ENCODE measurements around the gene GADD45A.
"Not testable (repeated sequence)": the region's sequence is repeated elsewhere in the genome, so short reads cannot be mapped to it uniquely, and the experiment has no call there.

The GADD45A gene

GRCh38 chr1:67685067-67685557, at the start of gene GADD45A:
Gene GADD45A, plus strand, starts transcription at chr1:67685201. Its CDS starts 294 bp downstream, at chr1:67685495.
- peak; percentile 91 for FAIRE-seq

DNA sequence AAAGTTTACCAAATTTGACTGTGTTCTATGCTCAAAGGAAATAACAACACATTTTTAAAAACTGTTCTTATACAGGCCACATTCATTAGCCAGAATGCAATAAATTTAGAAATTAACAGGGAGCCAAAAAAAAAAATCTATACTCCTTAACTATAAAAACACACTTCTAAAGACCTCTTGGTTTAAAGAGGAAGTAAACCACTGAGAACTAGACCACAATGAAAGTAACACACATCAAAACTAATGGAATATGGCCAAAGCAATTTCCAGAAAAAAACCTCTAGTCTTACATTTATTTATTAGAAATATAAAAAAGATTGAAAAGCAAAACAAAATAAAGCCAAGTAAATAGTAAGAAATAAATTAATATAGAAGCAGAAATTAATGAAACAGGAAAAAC, 48.9 kb upstream of the GADD45A start:
- no peak for FAIRE-seq

GRCh38 chr1:67639361-67639760, 45.6 kb upstream of the GADD45A start:
- no peak for FAIRE-seq

DNA sequence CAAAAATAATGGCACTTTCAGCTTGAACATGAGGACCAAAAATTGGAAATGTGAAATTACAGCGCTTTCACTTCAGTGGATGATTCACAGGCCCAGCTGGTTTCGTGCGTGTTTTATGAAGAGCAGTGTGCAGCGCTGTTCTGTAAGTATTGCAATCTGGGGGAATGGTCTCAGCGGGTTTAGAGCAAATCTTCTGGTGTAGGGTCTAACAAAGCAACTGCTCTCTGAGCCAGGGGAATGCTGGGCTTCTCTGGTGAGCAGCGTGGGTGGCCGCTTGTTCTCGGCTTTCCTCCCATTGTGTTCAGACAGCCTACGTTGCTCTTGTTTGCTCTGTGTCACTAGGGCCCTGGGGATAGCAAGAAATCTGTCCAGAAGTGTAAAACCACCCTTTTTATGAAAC, 42.4 kb upstream of the GADD45A start:
- no peak for FAIRE-seq

GRCh38 chr1:67644566-67644965, 40.4 kb upstream of the GADD45A start:
- no peak for FAIRE-seq

- no peak for FAIRE-seq
These were observed 39.4 kb upstream of the GADD45A start for GRCh38 chr1:67645495-67646144.

GRCh38 chr1:67646145-67647035, 38.6 kb upstream of the GADD45A start:
- FAIRE-seq: no peak

DNA sequence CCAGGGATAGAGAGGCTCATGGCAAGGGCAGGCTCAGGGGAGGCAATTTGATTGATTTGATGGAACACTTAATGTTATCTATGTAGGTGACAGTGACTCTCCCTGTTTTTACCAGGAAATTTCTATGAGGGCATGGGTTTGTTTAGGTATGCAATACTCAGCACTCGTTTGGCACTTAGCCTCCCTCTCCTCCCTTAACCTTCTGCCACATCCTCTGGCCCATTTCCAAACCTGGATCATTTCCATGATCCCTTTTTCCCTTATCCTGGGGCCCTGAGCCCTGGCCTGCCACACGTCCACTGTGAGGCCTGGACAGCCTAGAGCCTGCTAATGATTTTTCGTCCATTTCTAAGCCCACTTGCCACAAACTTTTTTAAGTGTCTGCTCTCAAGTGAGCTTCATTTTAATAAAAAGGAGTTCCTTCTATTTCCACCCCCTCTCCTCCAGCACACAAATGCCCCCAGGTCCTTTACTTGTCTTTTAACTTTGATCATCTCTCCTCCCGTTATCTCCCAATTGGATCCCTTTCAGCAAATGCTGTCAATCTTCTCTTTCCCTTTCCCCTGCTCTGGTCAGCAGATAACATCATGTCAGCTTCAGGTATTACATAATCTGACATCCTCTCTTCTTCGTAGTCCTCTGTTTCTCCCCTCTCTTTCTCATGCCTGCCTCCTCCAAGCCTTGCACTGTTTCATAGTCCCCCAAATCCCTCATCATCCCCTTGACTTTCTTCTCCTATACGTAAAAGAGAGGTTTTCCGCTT, 37.8 kb upstream of the GADD45A start:
- no peak for FAIRE-seq

GRCh38 chr1:67647814-67648358, 37.1 kb upstream of the GADD45A start:
- FAIRE-seq: no peak

- no peak for FAIRE-seq
These were observed 36.2 kb upstream of the GADD45A start for GRCh38 chr1:67648582-67649326.

GRCh38 chr1:67650061-67650460, 34.9 kb upstream of the GADD45A start:
- no peak for FAIRE-seq

DNA sequence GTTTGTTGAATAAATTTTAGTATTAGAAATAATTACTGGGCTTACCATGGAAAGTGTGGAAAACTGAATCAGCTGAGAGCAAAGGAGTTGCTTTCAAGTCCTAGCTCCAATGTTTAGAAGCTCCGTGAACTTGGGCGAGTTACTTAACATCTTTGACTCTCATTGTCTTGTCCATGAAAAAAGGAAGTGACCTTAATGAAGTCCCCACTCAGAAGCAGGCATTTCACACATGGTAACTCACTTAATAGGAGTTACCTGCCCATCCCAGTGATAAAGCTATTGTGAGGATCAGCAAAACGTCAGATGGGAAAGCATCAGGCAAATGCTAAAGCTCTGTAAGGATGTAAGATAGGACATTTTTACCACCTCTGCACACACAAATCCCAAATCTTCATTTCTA, 34.0 kb upstream of the GADD45A start:
- no peak for FAIRE-seq

DNA sequence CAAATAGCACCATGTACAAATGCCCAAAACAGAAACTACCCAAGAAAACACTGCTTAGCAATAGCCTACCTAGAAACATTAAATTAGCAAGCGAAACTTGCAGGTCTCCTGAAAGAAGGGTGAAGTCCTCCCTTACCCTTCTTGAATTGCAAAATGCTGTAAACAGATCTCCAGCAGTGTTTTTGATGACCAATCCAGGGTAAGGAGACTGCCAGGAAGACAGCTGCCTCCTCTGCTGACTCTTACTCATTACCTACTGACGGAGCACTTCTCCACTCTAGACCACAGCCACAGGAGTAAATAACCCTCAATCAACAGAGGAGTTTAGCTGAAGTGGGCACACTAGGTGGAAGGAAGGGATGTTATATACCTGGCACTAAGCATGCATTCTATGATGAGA, 32.2 kb upstream of the GADD45A start:
- FAIRE-seq: no peak

- FAIRE-seq: no peak
These were observed 31.7 kb upstream of the GADD45A start for GRCh38 chr1:67653304-67653703.

DNA sequence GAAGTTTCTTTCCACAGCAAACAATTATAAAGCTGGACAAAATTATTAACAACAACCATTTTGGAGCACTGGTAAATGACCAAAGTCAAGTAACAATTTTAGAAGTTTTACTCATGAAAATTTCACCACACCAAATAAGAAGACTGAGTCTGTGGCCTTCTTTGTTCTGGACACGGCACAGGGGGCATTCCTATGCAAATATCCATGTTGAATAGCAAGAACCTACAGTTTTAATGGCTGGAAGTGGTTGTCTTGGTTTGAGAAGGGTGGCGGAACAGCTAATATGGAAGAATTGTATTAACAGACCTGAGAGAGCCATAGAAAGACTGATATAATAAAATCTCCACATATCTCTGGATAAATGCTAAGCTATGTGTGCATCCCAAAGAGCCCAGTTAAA, 29.4 kb upstream of the GADD45A start:
- no peak for FAIRE-seq

DNA sequence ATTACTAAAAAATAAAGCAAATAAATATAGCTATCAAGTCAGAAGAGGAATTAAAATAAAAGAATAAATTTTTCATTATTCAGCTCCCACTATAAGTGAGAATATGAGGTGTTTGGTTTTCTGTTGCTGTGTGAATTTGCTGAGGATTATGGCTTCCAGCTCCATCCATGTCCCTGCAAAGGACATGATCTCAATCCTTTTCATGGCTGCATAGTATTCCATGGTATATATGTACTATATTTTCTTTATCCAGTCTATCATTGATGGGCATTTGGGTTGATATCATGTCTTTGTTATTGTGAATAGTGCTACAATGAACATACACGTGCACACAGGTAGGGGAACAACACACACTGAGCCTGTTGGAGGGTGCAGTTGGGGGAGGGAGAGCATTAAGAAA, 27.8 kb upstream of the GADD45A start:
- not testable (repeated sequence) for FAIRE-seq

GRCh38 chr1:67659229-67659628, 25.8 kb upstream of the GADD45A start:
- FAIRE-seq: no peak

- FAIRE-seq: no peak
These were observed 22.1 kb upstream of the GADD45A start for GRCh38 chr1:67662884-67663283.

DNA sequence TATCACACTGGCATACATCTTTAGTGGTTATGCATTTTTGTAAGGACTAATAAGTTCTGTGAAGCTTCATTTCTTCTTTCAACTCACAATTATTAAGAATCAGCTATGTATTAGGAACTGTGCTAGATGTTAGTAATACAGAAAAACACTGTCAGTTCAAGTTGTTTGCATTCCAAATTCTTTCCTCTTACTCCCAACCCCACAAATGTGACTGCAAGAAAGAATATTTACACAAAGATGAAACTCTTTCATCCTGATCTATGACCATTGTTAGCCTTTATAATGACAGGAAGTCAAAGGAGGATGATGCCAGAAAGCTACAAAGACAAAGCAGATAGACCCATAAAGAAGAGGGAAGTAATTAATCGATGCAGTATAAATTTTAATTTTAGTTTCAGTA, 21.0 kb upstream of the GADD45A start:
- no peak for FAIRE-seq

DNA sequence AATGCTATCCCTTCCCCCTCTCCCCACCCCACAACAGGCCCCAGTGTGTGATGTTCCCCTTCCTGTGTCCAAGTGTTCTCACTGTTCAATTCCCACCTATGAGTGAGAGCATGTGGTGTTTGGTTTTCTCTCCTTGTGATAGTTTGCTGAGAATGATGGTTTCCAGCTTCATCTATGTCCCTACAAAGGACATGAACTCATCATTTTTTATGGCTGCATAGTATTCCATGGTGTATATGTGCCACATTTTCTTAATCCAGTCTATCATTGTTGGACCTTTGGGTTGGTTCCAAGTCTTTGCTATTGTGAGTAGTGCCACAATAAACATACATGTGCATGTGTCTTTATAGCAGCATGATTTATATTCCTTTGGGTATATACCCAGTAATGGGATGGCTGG, 19.7 kb upstream of the GADD45A start:
- FAIRE-seq: not testable (repeated sequence)

- FAIRE-seq: no peak
These were observed 18.4 kb upstream of the GADD45A start for GRCh38 chr1:67666636-67667035.

- FAIRE-seq: no peak
These were observed 16.3 kb upstream of the GADD45A start for GRCh38 chr1:67668660-67669059.

Measured in TTC549 (cell line).